ENCODE measurements around the gene RAB13.

RAB13 gene

GRCh38 chr1:153934746-153935145 lies 51.4 kb downstream of the RAB13 start:
- DNase-seq (ENCODE audit: low read depth), result no peak
- H3K4me3 ChIP-seq (replicated peaks; ENCODE audit: low read depth, low read length), result no peak overlapping the region
- TF ChIP-seq, protein P1, sequence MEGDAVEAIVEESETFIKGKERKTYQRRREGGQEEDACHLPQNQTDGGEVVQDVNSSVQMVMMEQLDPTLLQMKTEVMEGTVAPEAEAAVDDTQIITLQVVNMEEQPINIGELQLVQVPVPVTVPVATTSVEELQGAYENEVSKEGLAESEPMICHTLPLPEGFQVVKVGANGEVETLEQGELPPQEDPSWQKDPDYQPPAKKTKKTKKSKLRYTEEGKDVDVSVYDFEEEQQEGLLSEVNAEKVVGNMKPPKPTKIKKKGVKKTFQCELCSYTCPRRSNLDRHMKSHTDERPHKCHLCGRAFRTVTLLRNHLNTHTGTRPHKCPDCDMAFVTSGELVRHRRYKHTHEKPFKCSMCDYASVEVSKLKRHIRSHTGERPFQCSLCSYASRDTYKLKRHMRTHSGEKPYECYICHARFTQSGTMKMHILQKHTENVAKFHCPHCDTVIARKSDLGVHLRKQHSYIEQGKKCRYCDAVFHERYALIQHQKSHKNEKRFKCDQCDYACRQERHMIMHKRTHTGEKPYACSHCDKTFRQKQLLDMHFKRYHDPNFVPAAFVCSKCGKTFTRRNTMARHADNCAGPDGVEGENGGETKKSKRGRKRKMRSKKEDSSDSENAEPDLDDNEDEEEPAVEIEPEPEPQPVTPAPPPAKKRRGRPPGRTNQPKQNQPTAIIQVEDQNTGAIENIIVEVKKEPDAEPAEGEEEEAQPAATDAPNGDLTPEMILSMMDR (IDR thresholded peaks at IDR 0.05; ENCODE audit: low read length, missing control alignments), result no peak

DNA sequence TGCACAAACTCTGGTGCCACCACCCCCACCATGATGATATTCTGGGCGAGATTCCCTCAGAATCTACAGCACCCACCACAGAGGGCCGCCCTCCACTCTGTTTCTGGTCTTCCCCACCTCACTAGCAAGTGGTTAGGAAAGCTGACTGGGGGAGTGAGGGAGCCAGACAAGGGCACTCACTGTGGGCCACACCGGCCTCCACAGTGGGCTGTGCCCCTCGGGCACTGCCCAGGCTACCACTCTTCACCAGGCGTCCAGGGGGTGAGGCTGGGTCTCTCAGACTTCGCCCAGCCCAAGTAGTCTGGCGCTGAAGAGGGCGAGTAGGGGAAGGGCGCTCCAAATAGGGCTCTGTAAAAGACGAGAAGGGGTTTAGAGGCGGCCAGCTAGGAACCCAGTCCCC lies 52.2 kb downstream of the RAB13 start:
- no peak for DNase-seq (ENCODE audit: low read depth)
- TF ChIP-seq, protein P1 (IDR thresholded peaks at IDR 0.05; ENCODE audit: low read length, missing control alignments), result no peak
- H3K4me3 ChIP-seq (replicated peaks; ENCODE audit: low read depth, low read length), result no peak overlapping the region

- no peak overlapping the region for H3K4me3 ChIP-seq (replicated peaks; ENCODE audit: low read depth, low read length)
- TF ChIP-seq, protein P1 (IDR thresholded peaks at IDR 0.05; ENCODE audit: low read length, missing control alignments), result no peak
- DNase-seq (ENCODE audit: low read depth), result no peak
These were observed 52.7 kb downstream of the RAB13 start for GRCh38 chr1:153933430-153933829.

GRCh38 chr1:153932156-153933131 lies 53.7 kb downstream of the RAB13 start:
- H3K4me3 ChIP-seq (replicated peaks; ENCODE audit: low read depth, low read length), result no peak overlapping the region
- DNase-seq (ENCODE audit: low read depth), result no peak
- TF ChIP-seq, protein P1 (IDR thresholded peaks at IDR 0.05; ENCODE audit: low read length, missing control alignments), result no peak

Data from fibroblast of pulmonary artery (primary cell).